KOPT-K1 (cell line): ENCODE results near the gene FBXL7.

ENCODE experiments used
- H3K27ac ChIP-seq: fragments of 200-600 bp; sonication (generic); 2 replicates; pipeline ENCODE4 v1.5.1; 2016; ENCODE audit warnings: antibody characterized with exemption, mild to moderate bottlenecking, low read depth, low read length; ENCODE audit not compliant: poor library complexity, severe bottlenecking
- H3K36me3 ChIP-seq: fragments of 200-600 bp; sonication (generic); 2 replicates; pipeline ENCODE4 v1.5.1; 2017; ENCODE audit warnings: antibody characterized with exemption, mild to moderate bottlenecking, low read length, moderate library complexity; ENCODE audit not compliant: insufficient read depth
- H3K9me3 ChIP-seq: fragments of 200-600 bp; sonication (generic); 2 replicates; pipeline ENCODE4 v1.5.1; 2017; ENCODE audit warnings: antibody characterized with exemption, low read length, mild to moderate bottlenecking; ENCODE audit not compliant: insufficient read depth, poor library complexity, severe bottlenecking

The FBXL7 gene

DNA sequence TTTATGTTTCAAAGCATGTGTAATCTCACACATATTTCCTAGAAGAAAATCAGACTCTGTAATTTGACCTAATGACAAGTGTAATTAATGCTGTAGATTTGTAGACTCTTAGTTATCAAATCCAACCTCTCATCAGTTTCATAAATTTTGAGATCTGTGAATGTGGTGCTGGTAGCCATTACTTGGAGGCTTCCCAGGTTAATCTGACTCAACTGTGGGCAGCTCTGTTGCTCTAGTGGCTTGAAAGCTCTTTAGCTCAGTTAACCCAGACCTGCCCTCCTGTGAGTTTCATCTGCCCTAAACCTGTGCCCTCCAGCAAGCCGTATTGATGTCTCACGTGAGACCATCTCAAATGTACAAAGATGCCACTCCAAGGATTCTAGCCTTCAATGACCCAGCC is 323.4 kb downstream of the FBXL7 start:
- Histone ChIP-seq H3K36me3 (no peaks in the 10 kb centered on the region), H3K9me3 (no peaks in the 10 kb centered on the region), H3K27ac (no peak overlapping the region)

DNA sequence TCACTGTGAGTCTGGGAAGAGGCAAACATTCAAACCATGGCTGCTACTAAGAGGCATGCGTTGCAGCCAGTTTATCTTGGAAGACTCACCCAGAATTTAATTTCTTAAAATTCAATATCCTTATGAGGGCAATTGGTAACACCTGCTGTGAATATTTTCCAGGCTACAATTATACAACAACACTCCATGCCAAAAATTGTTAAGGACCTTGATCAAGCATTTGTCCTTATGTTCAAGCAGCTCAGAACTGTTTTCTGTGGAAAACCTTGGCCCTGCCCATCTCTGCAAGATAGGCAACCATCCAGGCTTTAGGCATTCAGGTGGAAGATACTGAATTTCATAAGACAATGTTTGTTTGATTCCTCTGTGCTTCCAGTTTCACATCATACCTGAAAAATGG is 327.8 kb downstream of the FBXL7 start:
- Histone ChIP-seq H3K36me3 (no peaks in the 10 kb centered on the region), H3K9me3 (no peaks in the 10 kb centered on the region), H3K27ac (no peak overlapping the region)

GRCh38 chr5:15831408-15831807 is 331.4 kb downstream of the FBXL7 start:
- H3K36me3 ChIP-seq = no peaks in the 10 kb centered on the region
- H3K27ac ChIP-seq = no peak overlapping the region
- no peaks in the 10 kb centered on the region for H3K9me3 ChIP-seq

DNA sequence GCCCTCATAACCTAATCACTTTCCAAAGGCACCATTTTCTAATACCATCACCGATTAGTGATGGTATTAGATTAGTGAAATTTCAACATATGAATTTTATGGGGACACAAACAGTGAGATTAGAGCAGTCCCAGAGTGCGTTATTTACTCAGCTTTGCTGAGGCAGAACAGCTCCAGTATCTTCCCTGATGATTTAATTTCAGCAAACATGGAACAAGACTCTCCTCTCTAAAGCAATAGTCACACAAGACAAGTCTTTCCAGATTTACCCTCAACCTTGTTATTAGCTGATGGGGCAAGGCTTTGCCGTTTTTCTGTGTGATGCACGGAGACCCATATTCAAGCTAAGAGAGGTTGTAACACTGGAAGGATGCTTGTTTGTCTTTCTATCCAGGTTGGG is 333.4 kb downstream of the FBXL7 start:
- H3K9me3 ChIP-seq = no peaks in the 10 kb centered on the region
- H3K36me3 ChIP-seq = no peaks in the 10 kb centered on the region
- no peak overlapping the region for H3K27ac ChIP-seq

GRCh38 chr5:15834596-15835245 is 334.7 kb downstream of the FBXL7 start:
- H3K36me3 ChIP-seq = no peaks in the 10 kb centered on the region

GRCh38 chr5:15835514-15835913 is 335.5 kb downstream of the FBXL7 start:
- Histone ChIP-seq H3K36me3 (no peaks in the 10 kb centered on the region), H3K27ac (no peak overlapping the region), H3K9me3 (no peaks in the 10 kb centered on the region)

More at GRCh38 chr5:15834596-15835245, 334.7 kb downstream of the FBXL7 start:
- H3K9me3 ChIP-seq = no peaks in the 10 kb centered on the region
- no peak overlapping the region for H3K27ac ChIP-seq

DNA sequence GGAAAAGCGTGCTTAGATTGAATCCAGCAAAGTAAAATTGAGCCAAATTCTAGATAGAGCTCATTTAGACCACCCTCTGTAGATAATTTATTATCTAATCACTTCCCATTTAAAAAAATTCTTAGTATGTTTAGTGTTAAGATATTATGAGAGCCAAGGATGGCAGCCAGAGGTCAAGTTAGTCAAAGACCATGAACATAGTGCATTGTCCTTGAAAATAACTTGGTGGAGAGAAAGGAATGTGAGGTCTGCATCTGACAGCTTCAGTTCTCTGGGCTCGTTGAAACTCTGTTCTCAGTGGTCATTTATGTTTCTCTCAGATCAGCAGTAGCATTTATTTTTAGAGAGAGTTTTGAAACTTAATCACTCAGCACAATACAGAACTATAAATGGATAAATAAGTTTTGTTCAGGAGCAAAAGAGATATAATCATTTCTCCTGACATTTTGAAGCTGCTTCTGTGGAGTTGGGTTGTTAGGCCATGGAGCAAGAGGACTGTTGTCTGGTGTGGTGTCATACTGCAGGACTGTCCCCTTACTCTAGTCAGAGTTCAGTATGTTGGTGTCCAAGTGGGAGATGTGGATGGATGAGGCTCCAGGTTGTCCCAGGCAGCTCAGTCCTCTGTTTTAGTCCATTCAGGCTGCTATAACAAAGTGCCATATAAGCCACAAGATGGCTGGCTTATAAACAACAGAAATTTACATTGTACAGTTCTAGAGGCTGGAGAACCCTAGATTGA is 337.7 kb downstream of the FBXL7 start:
- H3K36me3 ChIP-seq = no peaks in the 10 kb centered on the region
- no peak overlapping the region for H3K27ac ChIP-seq

GRCh38 chr5:15844253-15844652 is 344.3 kb downstream of the FBXL7 start:
- no peak overlapping the region for H3K27ac ChIP-seq
- peaks cover 15% of the 10 kb centered on the region for H3K9me3 ChIP-seq
- no peaks in the 10 kb centered on the region for H3K36me3 ChIP-seq

More for the DNA sequence above, 337.7 kb downstream of the FBXL7 start:
- peaks cover 15% of the 10 kb centered on the region for H3K9me3 ChIP-seq

DNA sequence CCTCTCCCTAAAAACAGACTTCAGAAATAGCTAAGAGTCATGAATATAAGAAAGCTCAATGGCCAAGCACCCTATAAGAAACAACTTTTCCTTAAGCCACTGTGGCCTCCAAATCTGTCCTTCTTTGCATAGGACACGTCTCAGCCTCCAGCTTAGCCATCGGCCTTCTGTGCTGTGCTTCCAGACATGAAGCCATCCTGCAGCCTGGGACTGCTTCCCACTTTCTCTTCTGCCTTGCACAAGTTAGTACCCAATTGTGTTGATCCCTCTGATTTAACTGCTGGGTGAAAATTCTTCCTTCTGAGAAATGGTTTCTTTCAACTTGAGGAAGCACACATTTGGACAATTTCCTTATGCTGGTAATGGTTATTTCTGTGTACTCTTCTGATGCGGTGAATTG is 344.9 kb downstream of the FBXL7 start:
- Histone ChIP-seq H3K36me3 (no peaks in the 10 kb centered on the region), H3K9me3 (peaks cover 15% of the 10 kb centered on the region), H3K27ac (no peak overlapping the region)

GRCh38 chr5:15850536-15850935 is 350.6 kb downstream of the FBXL7 start:
- H3K36me3 ChIP-seq = no peaks in the 10 kb centered on the region

GRCh38 chr5:15850939-15851341 is 351.0 kb downstream of the FBXL7 start:
- Histone ChIP-seq H3K27ac (no peak overlapping the region), H3K36me3 (no peaks in the 10 kb centered on the region), H3K9me3 (no peaks in the 10 kb centered on the region)

More at GRCh38 chr5:15850536-15850935, 350.6 kb downstream of the FBXL7 start:
- Histone ChIP-seq H3K27ac (no peak overlapping the region), H3K9me3 (no peaks in the 10 kb centered on the region)

DNA sequence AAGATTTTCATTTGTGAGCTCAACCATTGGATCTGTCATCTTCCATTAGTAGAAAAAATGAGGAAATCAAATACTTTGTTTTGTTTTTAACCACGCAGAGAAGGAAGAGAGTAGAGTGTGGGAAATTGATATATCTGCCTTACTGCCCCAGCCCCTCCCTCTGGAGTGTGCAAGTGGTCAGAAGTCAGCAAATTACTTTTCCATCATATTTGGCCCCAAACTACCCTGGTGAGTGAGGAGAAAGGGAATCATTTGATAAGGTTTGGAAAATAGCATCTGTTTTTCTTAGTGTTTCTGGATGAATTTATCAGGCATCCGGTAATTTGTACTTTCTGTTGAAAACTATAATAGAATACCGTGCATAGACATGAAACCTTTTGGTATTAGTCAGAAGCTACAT is 352.2 kb downstream of the FBXL7 start:
- Histone ChIP-seq H3K36me3 (no peaks in the 10 kb centered on the region), H3K9me3 (no peaks in the 10 kb centered on the region), H3K27ac (no peak overlapping the region)

- H3K9me3 ChIP-seq = no peaks in the 10 kb centered on the region
- no peak overlapping the region for H3K27ac ChIP-seq
- H3K36me3 ChIP-seq = no peaks in the 10 kb centered on the region
These were observed 353.0 kb downstream of the FBXL7 start for GRCh38 chr5:15852949-15853348.

- Histone ChIP-seq H3K27ac (no peak overlapping the region), H3K36me3 (no peaks in the 10 kb centered on the region), H3K9me3 (no peaks in the 10 kb centered on the region)
These were observed 358.3 kb downstream of the FBXL7 start for GRCh38 chr5:15858326-15858725.

DNA sequence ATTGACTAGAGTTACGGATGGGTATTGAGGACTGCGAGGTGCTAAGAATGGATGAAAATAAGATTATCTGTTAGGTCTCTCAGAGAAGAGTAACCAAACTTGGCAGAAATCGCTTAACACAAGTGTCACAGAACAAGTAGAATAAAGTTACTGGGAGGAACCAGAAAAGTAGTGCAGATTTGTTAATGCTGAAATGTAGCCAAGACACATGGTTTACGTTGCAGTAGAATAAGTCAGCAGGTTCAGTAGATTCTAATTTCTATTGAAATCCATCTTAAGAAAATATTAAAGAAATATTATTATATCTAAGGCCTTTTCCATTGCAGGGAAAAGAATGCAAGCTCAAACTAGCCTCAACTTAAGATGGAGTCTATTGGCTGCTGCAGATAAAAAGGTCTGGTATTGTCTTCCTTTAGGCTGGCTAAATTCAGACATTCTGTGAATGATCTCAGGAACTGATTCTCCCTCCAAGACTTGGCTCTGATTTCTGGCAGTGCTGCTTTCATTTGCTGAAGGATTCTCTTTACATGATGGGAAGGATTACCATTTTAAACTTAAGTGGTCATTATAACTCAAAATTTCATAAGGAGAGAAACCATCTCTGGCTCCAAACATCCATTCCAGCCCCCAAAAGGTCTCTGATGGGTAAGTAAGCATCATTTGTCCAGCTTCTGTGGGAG is 364.7 kb downstream of the FBXL7 start:
- Histone ChIP-seq H3K27ac (no peak overlapping the region), H3K36me3 (no peaks in the 10 kb centered on the region)

More for the DNA sequence above, 364.7 kb downstream of the FBXL7 start:
- no peaks in the 10 kb centered on the region for H3K9me3 ChIP-seq
